NB4 (cell line): ENCODE results near the gene ATXN1.

Source experiments
- POLR2A ChIP-seq: IDR thresholded peaks from 2 replicates; pipeline ENCODE4 v1.6.1; 2011; ENCODE audit warnings: mild to moderate bottlenecking; ENCODE audit not compliant: insufficient read length; ENCODE audit errors: extremely low read depth
- TF ChIP-seq, protein P1 (sequence below): IDR thresholded peaks from one replicate; pipeline ENCODE4 v1.5.1; 2012; ENCODE audit warnings: low read depth, low read length
- TF ChIP-seq, protein P2 (sequence below): IDR thresholded peaks from 2 replicates; pipeline ENCODE4 v1.6.1; 2011; ENCODE audit warnings: low read depth, low read length

DNA sequence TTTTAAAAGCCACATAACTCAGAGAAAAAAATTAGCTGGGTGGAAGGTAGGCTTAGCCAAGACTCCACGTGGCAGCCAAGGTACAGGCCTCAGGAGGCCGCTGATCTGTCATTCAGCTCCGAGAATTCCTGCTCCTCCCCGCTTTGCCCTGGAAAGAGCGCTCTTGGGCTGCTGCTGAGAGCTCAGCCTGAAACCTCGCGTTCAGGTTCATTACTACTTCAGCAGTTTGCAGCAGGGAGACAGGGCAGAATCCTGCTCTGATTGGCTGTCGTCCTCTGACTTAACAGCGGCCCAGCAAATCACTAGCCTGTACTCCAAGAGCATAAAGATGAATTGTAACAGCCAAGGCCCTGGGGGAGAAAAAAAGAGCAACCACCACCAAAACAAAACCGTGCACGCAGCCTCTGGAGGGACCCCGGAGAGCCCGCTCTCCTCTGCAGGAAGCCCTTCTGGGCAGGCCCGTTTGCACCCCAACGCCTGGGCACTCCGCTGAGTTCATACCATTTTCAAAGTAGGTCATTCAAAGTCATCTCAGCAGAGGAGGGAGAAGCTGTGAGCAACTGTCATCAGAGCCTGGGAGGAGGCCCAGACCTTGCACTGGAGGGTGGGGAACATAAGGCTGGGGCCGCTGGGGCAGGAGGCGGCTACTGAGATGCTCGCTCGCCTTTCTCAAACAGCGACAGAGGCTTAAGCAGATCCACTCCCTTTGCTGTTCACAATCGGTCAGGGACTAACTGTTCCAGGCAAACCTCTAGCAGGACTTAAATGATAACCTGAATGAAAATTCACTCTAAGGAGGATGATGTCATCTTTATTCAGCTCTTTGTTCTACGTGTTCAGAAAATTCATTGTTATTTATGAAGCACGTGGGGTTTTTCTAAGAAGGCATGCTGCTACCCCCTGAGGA lies 42.3 kb upstream of the ATXN1 start:
- TF ChIP-seq, protein P1, sequence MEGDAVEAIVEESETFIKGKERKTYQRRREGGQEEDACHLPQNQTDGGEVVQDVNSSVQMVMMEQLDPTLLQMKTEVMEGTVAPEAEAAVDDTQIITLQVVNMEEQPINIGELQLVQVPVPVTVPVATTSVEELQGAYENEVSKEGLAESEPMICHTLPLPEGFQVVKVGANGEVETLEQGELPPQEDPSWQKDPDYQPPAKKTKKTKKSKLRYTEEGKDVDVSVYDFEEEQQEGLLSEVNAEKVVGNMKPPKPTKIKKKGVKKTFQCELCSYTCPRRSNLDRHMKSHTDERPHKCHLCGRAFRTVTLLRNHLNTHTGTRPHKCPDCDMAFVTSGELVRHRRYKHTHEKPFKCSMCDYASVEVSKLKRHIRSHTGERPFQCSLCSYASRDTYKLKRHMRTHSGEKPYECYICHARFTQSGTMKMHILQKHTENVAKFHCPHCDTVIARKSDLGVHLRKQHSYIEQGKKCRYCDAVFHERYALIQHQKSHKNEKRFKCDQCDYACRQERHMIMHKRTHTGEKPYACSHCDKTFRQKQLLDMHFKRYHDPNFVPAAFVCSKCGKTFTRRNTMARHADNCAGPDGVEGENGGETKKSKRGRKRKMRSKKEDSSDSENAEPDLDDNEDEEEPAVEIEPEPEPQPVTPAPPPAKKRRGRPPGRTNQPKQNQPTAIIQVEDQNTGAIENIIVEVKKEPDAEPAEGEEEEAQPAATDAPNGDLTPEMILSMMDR, result no peak
- no peak for TF ChIP-seq POLR2A
- TF ChIP-seq, protein P2, sequence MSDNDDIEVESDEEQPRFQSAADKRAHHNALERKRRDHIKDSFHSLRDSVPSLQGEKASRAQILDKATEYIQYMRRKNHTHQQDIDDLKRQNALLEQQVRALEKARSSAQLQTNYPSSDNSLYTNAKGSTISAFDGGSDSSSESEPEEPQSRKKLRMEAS, result no peak
